Ovary (tissue), 3 donors: Measurements from ENCODE around the gene PDK4.

Experiments
- EP300 ChIP-seq: sonication (generic); formaldehyde crosslinking; IDR thresholded peaks from one replicate; pipeline ENCODE4 v1.6.1; 2017; ENCODE audit warnings: antibody characterized with exemption
- POLR2A ChIP-seq: fragments of 450-650 bp; IDR thresholded peaks from one replicate; pipeline ENCODE4 v1.6.1; 2017; ENCODE audit warnings: antibody characterized with exemption, mild to moderate bottlenecking, moderate library complexity
- TF ChIP-seq, protein P1 (sequence below), 3 donors: fragments of 450-650 bp in 2 of 3; fragments of 200-600 bp in 1 of 3; IDR thresholded peaks; one replicate each; pipeline versions ENCODE4 v1.5.1 to v1.8.0; 2016 to 2022; ENCODE audit warnings: antibody characterized with exemption in 3 of 3, mild to moderate bottlenecking in 1 of 3
- donor health status: DM: no; HTN: no; CAD: no.

DNA sequence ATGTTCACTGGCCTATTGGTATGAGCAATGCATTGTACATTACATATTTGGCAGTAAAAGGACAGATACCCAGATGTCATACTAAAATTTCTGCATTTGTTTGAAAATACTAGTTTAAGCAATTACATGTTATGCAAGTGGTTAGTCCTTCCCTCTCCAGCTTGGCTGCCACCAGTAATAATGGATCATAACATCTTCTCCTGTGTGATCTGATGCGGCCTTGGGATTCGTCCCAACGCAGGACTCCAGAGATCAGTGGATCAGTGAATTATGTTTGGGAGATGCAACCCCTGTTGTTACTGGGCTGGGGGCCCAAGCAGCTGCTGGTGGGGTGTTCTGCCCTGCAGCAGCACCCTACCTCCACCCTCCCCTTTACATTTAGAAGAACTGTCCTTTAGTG lies 11.2 kb upstream of the PDK4 start:
- TF ChIP-seq EP300 (no peak), POLR2A (no peak)
- TF ChIP-seq, protein P1, sequence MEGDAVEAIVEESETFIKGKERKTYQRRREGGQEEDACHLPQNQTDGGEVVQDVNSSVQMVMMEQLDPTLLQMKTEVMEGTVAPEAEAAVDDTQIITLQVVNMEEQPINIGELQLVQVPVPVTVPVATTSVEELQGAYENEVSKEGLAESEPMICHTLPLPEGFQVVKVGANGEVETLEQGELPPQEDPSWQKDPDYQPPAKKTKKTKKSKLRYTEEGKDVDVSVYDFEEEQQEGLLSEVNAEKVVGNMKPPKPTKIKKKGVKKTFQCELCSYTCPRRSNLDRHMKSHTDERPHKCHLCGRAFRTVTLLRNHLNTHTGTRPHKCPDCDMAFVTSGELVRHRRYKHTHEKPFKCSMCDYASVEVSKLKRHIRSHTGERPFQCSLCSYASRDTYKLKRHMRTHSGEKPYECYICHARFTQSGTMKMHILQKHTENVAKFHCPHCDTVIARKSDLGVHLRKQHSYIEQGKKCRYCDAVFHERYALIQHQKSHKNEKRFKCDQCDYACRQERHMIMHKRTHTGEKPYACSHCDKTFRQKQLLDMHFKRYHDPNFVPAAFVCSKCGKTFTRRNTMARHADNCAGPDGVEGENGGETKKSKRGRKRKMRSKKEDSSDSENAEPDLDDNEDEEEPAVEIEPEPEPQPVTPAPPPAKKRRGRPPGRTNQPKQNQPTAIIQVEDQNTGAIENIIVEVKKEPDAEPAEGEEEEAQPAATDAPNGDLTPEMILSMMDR (IDR thresholded peaks at IDR 0.05): no peak
